ENCODE results near the gene TBC1D2B. TPM values are rescaled to one million over a fixed set of nuclear protein-coding genes. Genes with fewer than 3 reads are reported as not detected.

Gene TBC1D2B
- total and polyA plus RNA-seq, 4 donors: 21.8 to 62.9 (median 38.9) TPM

- DNase-seq: peak; percentile 31 to 49 (median 47)
- H3K4me3 ChIP-seq: no peak overlapping the region
Observed at GRCh38 chr15:78061963-78062427, 15.5 kb downstream of the TBC1D2B start.

GRCh38 chr15:78060232-78060631 is 17.3 kb downstream of the TBC1D2B start:
- H3K27ac ChIP-seq (ENCODE audit: low read depth in 1 of 2, low read length in 1 of 2): peak overlapping the region in 1 of 2 donors; percentile 37
- H3K9me3 ChIP-seq (ENCODE audit: control insufficient read depth in 4 of 4, insufficient read depth in 3 of 4, low read length in 3 of 4): no peaks in the 10 kb centered on the region
- no peak for ATAC-seq (ENCODE audit: insufficient read depth, low FRiP score)
- H3K27me3 ChIP-seq (ENCODE audit: control insufficient read depth in 3 of 3, insufficient read depth in 3 of 3, low read length in 2 of 3): peaks cover 0 to 2% (median 0%) of the 10 kb centered on the region in 3 donors
- H3K36me3 ChIP-seq (ENCODE audit: control insufficient read depth in 4 of 4, insufficient read depth in 4 of 4, low read length in 4 of 4): no peaks in the 10 kb centered on the region
- H3K9ac ChIP-seq (ENCODE audit: insufficient read depth in 1 of 2, low read length in 2 of 2): no peak overlapping the region
- WGBS, 2 donors: 95% methylated on average over 5 of the region's 5 CpGs
- H3K4me1 ChIP-seq (ENCODE audit: control insufficient read depth in 5 of 5, insufficient read depth in 5 of 5, low read length in 5 of 5): peaks cover 0 to 55% (median 39%) of the 10 kb centered on the region in 5 donors
- H3K4me3 ChIP-seq: no peak overlapping the region
- no peak for DNase-seq
- TF ChIP-seq, protein P1, sequence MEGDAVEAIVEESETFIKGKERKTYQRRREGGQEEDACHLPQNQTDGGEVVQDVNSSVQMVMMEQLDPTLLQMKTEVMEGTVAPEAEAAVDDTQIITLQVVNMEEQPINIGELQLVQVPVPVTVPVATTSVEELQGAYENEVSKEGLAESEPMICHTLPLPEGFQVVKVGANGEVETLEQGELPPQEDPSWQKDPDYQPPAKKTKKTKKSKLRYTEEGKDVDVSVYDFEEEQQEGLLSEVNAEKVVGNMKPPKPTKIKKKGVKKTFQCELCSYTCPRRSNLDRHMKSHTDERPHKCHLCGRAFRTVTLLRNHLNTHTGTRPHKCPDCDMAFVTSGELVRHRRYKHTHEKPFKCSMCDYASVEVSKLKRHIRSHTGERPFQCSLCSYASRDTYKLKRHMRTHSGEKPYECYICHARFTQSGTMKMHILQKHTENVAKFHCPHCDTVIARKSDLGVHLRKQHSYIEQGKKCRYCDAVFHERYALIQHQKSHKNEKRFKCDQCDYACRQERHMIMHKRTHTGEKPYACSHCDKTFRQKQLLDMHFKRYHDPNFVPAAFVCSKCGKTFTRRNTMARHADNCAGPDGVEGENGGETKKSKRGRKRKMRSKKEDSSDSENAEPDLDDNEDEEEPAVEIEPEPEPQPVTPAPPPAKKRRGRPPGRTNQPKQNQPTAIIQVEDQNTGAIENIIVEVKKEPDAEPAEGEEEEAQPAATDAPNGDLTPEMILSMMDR (IDR thresholded peaks at IDR 0.05; ENCODE audit: control extremely low read depth, extremely low read depth): no peak

More at GRCh38 chr15:78061963-78062427, 15.5 kb downstream of the TBC1D2B start:
- Histone ChIP-seq H3K27me3 (ENCODE audit: control insufficient read depth in 3 of 3, insufficient read depth in 3 of 3, low read length in 2 of 3) (peaks cover 0 to 2% (median 0%) of the 10 kb centered on the region in 3 donors), H3K4me1 (ENCODE audit: control insufficient read depth in 5 of 5, insufficient read depth in 5 of 5, low read length in 5 of 5) (peaks cover under 1 to 73% (median 44%) of the 10 kb centered on the region in 5 donors), H3K27ac (ENCODE audit: low read depth in 1 of 2, low read length in 1 of 2) (peak overlapping the region in 1 of 2 donors; percentile 60), H3K9ac (ENCODE audit: insufficient read depth in 1 of 2, low read length in 2 of 2) (peak overlapping the region in 1 of 2 donors; percentile 76), H3K9me3 (ENCODE audit: control insufficient read depth in 4 of 4, insufficient read depth in 3 of 4, low read length in 3 of 4) (no peaks in the 10 kb centered on the region), H3K36me3 (ENCODE audit: control insufficient read depth in 4 of 4, insufficient read depth in 4 of 4, low read length in 4 of 4) (no peaks in the 10 kb centered on the region)
- no peak for ATAC-seq (ENCODE audit: insufficient read depth, low FRiP score)
- TF ChIP-seq, protein P1 (IDR thresholded peaks at IDR 0.05; ENCODE audit: control extremely low read depth, extremely low read depth): no peak
- WGBS, 2 donors: 2 to 3% methylated on average over 6 of the region's 6 CpGs

DNA sequence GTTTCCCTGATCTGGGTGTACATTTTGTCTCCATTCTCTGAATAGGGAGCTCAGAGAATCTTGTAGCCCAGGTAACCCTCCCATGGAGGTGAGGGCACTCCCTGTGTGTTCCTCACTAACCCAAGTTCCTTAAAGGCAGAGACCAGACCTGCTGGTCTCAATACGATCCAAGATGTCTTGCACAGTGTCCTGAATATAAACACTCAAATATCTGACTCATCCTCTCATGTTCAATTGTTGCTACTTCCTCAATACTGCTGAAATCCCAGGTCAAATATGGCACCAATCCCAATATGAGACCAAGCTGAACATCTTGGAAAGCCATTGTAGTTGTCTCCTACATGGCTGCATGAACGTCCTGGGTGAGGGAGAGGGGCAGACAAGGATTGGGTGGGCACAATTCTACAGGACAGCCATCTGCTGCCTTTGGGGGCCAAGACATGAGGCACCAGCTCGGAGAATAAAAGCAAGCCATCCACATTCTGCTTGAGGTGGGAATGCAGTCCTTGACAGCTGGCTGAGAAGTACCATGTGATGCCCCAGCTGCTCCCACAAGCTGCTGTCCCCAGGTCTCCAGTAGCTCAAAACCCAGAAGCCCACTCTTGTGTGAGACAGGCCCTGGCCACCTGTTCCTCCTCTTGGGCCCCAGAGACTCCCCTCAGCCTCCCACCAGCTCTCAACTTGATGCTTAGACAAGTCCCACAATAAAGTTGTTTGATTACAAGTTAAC is 18.2 kb downstream of the TBC1D2B start:
- ATAC-seq (ENCODE audit: insufficient read depth, low FRiP score): peak; percentile 29
- DNase-seq: no peak
- Histone ChIP-seq H3K27me3 (ENCODE audit: control insufficient read depth in 3 of 3, insufficient read depth in 3 of 3, low read length in 2 of 3) (peaks cover 0 to 2% (median 0%) of the 10 kb centered on the region in 3 donors), H3K36me3 (ENCODE audit: control insufficient read depth in 4 of 4, insufficient read depth in 4 of 4, low read length in 4 of 4) (no peaks in the 10 kb centered on the region), H3K9ac (ENCODE audit: insufficient read depth in 1 of 2, low read length in 2 of 2) (no peak overlapping the region), H3K4me1 (ENCODE audit: control insufficient read depth in 5 of 5, insufficient read depth in 5 of 5, low read length in 5 of 5) (peaks cover 0 to 46% (median 40%) of the 10 kb centered on the region in 5 donors), H3K9me3 (ENCODE audit: control insufficient read depth in 4 of 4, insufficient read depth in 3 of 4, low read length in 3 of 4) (no peaks in the 10 kb centered on the region), H3K27ac (ENCODE audit: low read depth in 1 of 2, low read length in 1 of 2) (peak overlapping the region in 1 of 2 donors; percentile 79), H3K4me3 (no peak overlapping the region)
- 58 to 62% methylated on average over 3 of the region's 3 CpGs for WGBS, 2 donors
- TF ChIP-seq, protein P1 (IDR thresholded peaks at IDR 0.05; ENCODE audit: control extremely low read depth, extremely low read depth): no peak

All from lung (tissue), 12 donors.